Measurements from ENCODE around the gene MACROD2. TPM values are rescaled to one million over a fixed set of nuclear protein-coding genes. Genes with fewer than 3 reads are reported as not detected.

The MACROD2 gene
- total RNA-seq, 1 experiment from 2014 or later, result 3.1 TPM

GRCh38 chr20:16040742-16041141 lies 2045.4 kb downstream of the MACROD2 start:
- no TSS peak for BruUV-seq (replicated peaks)
- no peak overlapping the region for H3K4me3 Mint-ChIP-seq (ENCODE audit: unreplicated experiment)
- no peak overlapping the region for H3K27ac Mint-ChIP-seq (ENCODE audit: low read depth, unreplicated experiment)
- no peaks in the 10 kb centered on the region for H3K27me3 Mint-ChIP-seq (ENCODE audit: insufficient read depth, unreplicated experiment)
- H3K36me3 Mint-ChIP-seq (ENCODE audit: insufficient read depth, unreplicated experiment), result no peaks in the 10 kb centered on the region
- DNase-seq (ENCODE audit: unreplicated experiment), result no peak
- intact Hi-C loops (cut with micrococcal nuclease), result no loop called here
- ChIA-PET CTCF (no interaction called here), POLR2A (no interaction called here)
- no peaks in the 10 kb centered on the region for H3K9me3 Mint-ChIP-seq (ENCODE audit: unreplicated experiment)
- H3K4me1 Mint-ChIP-seq (ENCODE audit: insufficient read depth, unreplicated experiment), result no peaks in the 10 kb centered on the region
- TF ChIP-seq, protein P1, sequence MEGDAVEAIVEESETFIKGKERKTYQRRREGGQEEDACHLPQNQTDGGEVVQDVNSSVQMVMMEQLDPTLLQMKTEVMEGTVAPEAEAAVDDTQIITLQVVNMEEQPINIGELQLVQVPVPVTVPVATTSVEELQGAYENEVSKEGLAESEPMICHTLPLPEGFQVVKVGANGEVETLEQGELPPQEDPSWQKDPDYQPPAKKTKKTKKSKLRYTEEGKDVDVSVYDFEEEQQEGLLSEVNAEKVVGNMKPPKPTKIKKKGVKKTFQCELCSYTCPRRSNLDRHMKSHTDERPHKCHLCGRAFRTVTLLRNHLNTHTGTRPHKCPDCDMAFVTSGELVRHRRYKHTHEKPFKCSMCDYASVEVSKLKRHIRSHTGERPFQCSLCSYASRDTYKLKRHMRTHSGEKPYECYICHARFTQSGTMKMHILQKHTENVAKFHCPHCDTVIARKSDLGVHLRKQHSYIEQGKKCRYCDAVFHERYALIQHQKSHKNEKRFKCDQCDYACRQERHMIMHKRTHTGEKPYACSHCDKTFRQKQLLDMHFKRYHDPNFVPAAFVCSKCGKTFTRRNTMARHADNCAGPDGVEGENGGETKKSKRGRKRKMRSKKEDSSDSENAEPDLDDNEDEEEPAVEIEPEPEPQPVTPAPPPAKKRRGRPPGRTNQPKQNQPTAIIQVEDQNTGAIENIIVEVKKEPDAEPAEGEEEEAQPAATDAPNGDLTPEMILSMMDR (IDR thresholded peaks at IDR 0.05; ENCODE audit: unreplicated experiment), result no peak

DNA sequence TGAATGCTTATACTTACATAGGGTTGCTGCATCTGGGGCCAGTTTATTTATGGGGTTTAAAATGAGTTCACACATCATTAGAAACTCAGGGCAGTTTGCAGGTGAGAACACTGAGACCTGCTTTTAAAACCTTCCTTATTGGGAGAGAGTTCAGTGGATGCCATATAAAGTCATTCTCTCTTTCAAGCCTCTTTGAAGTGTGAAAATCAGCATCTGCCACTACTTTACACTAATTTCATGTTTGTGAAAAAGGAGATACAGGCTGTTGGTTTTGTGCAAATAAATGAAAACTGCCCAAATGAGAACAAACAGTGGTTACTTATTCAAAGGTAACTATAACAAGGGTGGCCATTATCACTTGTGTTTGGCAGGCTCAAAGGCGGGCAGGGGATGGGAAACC lies 2047.4 kb downstream of the MACROD2 start:
- H3K27ac Mint-ChIP-seq (ENCODE audit: low read depth, unreplicated experiment), result no peak overlapping the region
- no peaks in the 10 kb centered on the region for H3K36me3 Mint-ChIP-seq (ENCODE audit: insufficient read depth, unreplicated experiment)
- no peaks in the 10 kb centered on the region for H3K9me3 Mint-ChIP-seq (ENCODE audit: unreplicated experiment)
- no peak for DNase-seq (ENCODE audit: unreplicated experiment)
- intact Hi-C loops (cut with micrococcal nuclease), result no loop called here
- POLR2A ChIA-PET, result no interaction called here
- TF ChIP-seq, protein P1 (IDR thresholded peaks at IDR 0.05; ENCODE audit: unreplicated experiment), result no peak
- H3K27me3 Mint-ChIP-seq (ENCODE audit: insufficient read depth, unreplicated experiment), result no peaks in the 10 kb centered on the region
- H3K4me3 Mint-ChIP-seq (ENCODE audit: unreplicated experiment), result no peak overlapping the region
- CTCF ChIA-PET, result no interaction called here
- no peaks in the 10 kb centered on the region for H3K4me1 Mint-ChIP-seq (ENCODE audit: insufficient read depth, unreplicated experiment)
- BruUV-seq (replicated peaks), result no TSS peak

DNA sequence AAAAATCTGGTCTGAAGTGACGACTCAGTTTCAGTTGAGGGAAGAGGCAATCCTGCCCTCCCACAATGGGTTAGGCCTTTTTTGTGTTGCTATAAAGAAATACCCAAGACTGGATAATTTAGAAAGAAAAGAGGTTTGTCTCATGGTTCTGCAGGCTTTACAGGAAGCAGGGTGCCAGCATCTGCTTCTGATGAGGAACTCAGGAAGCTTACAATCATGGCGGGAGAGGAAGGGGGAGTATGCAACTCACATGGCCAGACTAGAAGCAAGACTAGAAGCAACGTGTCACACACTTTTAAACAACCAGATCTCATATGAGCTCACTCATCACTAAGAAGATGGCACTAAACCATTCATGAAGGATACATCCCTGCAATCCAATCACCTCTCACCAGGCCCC lies 2048.6 kb downstream of the MACROD2 start:
- Mint-ChIP-seq H3K36me3 (ENCODE audit: insufficient read depth, unreplicated experiment) (no peaks in the 10 kb centered on the region), H3K4me1 (ENCODE audit: insufficient read depth, unreplicated experiment) (no peaks in the 10 kb centered on the region), H3K27ac (ENCODE audit: low read depth, unreplicated experiment) (no peak overlapping the region), H3K4me3 (ENCODE audit: unreplicated experiment) (no peak overlapping the region), H3K9me3 (ENCODE audit: unreplicated experiment) (no peaks in the 10 kb centered on the region), H3K27me3 (ENCODE audit: insufficient read depth, unreplicated experiment) (no peaks in the 10 kb centered on the region)
- ChIA-PET POLR2A (no interaction called here), CTCF (interaction anchor here (0.5 to 0.9 kb wide), 2 partner anchors 148 to 182 kb away, joined by 3 to 9 read pairs; no protein-coding TSS in a partner anchor)
- intact Hi-C loops (cut with micrococcal nuclease), result no loop called here
- BruUV-seq (replicated peaks), result no TSS peak
- TF ChIP-seq, protein P1 (IDR thresholded peaks at IDR 0.05; ENCODE audit: unreplicated experiment), result no peak
- no peak for DNase-seq (ENCODE audit: unreplicated experiment)

DNA sequence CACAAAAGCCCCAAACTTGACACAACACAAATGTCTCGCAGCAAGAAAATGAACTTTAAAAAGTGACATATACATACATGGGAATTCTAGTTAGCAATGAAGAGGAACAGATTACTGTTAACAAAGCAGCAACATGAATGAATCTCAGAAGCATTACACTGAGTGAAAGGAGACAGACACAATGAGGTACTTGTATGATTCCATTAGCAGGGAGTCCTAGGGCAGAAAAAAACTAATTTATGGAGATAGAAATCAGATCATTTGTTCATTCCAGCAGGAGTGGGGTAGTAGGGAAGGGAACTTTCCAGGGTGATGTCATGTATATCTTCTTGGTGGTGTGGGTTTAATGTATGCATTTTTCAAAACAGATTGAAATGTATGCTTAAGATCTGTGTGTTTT lies 2053.6 kb downstream of the MACROD2 start:
- ChIA-PET POLR2A (no interaction called here), CTCF (interaction anchor here (0.6 kb wide), 1 partner anchor 1894 kb away, joined by 3 read pairs; no protein-coding TSS in a partner anchor)
- BruUV-seq (replicated peaks), result no TSS peak
- H3K9me3 Mint-ChIP-seq (ENCODE audit: unreplicated experiment), result no peaks in the 10 kb centered on the region
- no peak for DNase-seq (ENCODE audit: unreplicated experiment)
- intact Hi-C loops (cut with micrococcal nuclease), result no loop called here
- H3K4me1 Mint-ChIP-seq (ENCODE audit: insufficient read depth, unreplicated experiment), result no peaks in the 10 kb centered on the region
- no peaks in the 10 kb centered on the region for H3K27me3 Mint-ChIP-seq (ENCODE audit: insufficient read depth, unreplicated experiment)
- TF ChIP-seq, protein P1 (IDR thresholded peaks at IDR 0.05; ENCODE audit: unreplicated experiment), result no peak
- H3K4me3 Mint-ChIP-seq (ENCODE audit: unreplicated experiment), result no peak overlapping the region
- no peak overlapping the region for H3K27ac Mint-ChIP-seq (ENCODE audit: low read depth, unreplicated experiment)
- H3K36me3 Mint-ChIP-seq (ENCODE audit: insufficient read depth, unreplicated experiment), result no peaks in the 10 kb centered on the region

All from MCF 10A (cell line).